Measurements from ENCODE around the gene C1S.
"Not testable (repeated sequence)": the region's sequence is repeated elsewhere in the genome, so short reads cannot be mapped to it uniquely, and the experiment has no call there.

The C1S gene

DNA sequence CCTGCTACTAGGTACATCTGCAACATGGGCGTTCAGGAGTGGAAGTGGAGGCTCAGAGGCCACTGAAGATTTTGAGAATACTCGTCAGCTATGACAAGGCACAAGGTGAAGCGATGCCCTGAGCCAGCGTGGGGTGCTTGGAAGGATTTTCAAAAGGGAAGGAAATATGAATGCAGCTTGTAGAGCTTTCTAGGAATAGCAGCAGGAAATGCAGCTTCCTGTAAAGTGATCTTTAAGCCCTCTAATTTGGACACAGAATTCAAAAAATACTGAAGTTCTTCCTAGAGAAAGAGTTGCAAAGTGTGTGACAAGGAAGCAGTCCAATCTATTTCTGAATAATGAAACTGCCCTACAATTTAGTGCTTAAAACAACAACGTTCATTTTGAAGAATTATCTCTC is 13.2 kb upstream of the C1S start:
- DNase-seq: no peak

DNA sequence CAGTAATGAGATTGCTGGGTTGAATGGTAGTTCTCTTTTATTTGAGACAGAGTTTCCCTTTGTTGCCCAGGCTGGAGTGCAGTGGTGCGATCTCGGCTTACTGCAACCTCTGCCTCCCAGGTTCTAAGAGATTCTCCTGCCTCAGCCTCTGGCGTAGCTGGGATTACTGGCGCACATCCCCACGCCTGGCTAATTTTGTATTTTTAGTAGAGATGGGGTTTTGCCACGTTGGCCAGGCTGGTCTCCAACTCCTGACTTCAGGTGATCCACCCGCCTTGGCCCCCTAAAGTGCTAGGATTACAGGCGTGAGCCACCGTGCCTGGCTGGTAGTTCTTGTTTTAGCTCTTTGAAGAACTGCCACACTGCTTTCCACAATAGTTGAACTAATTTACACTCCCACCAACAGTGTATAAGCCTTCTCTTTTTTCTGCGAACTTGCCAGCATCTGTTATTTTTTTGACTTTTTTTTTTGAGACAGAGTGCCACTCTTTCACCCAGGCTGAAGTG is 11.0 kb upstream of the C1S start:
- not testable (repeated sequence) for DNase-seq

DNA sequence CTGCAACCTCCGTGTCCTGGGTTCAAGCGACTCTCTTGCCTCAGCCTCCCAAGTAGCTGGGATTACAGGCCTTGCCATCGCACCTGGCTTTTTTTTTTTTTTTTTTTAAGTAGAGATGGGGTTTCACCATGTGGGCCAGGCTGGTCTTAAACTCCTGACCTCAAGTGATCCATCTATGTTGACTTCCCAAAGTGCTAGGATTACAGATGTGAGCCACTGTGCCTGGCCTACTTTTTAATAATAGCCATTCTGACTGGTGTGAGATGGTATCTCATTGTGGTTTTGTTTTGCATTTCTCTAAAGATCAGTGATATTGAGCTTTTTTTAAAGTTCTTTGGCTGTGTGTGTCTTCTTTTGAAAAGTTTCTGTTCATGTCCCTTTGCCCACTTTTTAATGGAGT is 10.5 kb upstream of the C1S start:
- not testable (repeated sequence) for DNase-seq

DNA sequence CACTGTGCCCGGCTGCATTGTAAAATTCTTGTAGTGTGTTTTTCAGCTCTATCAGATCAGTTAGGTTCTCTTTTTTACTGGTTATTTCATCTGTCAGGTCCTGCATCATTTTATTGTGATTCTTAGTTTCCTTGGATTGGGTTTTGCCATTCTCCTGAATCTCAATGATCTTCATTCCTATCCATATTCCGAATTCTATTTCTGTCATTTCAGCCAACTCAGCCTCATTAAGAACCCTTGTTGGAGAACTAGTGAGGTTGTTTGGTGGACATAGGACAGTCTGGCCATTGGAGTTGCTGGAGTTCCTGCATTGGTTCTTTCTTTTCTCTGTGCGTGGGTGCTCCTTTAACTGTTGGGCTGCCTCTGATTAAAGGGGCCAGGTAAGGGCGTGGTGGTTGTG is 5.6 kb upstream of the C1S start:
- DNase-seq: no peak

DNA sequence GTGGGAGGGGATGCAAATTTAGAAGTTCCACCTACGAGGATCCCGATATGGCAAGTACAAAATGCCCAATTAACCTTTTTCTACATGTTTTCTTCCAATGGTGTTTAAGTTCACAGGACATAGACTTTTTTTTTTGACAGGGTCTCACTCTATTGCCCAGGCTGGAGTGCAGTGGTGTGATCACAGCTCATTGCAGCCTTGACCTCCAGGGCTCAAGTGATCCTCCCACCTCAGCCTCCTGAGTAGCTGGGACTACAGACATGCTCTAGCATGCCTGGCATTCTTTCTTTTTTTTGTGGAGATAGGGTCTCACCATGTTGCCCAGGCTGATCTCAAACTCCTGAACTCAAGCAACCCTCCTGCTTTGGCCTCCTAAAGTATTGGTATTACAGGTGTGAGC is 4.8 kb upstream of the C1S start:
- not testable (repeated sequence) for DNase-seq

DNA sequence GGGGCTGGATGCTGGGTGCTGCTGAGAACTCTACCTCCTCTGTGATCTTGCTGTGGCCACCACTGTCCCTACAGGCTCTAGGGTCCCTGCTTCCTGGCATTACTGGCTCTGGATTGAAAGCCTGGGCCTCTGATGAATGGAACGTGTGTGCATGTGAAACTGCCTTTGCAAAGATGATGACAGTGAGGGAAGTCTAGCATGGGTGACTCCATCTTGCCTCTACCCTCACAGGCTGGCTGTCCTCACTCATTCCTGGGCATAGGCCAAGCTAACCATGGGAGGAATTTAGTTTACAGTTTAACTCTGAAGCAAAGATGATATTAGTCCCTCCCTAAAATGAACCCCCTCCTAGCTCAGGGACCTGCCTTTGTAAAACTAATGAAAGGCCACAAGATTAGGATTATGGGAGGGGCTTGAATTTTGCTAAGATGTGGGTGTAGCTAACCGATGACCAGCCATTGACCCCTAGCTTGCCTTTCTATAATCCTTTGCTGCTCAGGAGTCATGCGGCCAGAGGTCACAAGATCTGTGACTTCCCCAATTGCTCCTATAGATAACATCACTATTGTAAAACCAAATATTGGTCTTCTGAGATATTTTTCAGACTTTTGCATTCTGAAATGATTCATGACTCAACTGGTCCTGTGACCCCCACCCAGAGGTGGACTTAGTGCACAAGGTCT is 2.2 kb upstream of the C1S start:
- DNase-seq: no peak

DNA sequence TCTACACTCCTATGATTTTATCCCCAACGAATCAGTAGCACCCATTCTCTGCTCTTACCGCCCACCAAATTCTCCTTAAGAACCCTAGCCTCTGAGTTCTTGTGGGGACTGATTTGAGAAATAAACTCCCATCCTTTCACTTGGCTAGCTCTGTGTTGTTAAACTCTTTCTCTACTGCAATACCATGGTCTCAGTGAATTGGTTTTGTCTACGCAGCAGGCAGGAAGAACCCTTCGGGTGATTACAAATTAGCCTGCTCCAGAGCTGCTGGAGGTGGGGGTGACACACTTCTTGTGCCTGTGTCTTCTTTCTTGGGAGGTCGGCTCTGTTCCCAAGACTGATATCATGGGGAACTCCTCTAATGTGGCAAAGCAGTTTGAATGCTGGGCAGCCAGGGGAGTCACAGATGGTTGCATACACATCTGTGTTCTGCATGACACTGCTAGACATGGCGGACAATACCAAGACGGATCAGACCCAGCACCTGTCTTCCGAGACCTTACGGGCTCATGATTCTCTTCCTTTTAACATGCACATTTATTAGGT is 1.6 kb upstream of the C1S start:
- DNase-seq: no peak

DNA sequence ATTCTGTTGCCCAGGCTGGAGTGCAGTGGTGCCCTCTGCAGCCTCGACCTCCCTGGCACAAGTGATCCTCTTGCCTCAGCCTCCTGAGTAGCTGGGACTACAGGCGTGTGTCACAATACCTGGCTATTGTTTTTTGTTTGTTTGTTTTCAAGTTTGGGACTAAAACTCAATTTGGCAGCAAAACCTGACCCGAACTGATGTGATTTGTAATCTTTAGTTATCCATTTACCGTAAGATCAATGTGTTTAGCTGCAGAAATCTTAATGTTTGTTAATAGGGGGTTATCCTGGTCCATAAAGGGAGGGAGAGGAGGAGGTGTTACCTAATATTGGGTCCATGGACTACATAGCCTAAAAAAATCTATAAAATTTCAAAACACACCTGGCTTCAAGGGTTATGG is 738 bp upstream of the C1S start:
- no peak for DNase-seq

DNA sequence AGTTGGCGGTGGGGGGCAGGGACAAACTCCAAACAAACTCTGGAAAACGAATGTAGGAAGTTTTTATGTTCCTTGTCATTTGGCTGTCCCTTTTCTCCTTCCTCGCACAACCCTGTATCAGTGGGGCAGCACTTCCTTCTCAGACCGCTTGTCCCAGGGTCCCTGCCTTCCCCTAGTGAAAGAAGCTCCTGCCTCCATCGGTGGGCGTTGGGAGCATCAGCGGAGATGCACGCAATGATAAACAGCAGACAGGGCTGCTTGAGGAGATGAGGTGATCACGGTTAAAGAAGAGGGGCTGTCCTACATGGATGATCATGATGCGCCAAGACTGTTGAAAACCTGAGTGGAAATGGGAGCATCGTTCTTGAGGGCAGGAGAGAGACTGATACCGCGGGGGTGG is 620 bp downstream of the C1S start:
- DNase-seq: no peak

DNA sequence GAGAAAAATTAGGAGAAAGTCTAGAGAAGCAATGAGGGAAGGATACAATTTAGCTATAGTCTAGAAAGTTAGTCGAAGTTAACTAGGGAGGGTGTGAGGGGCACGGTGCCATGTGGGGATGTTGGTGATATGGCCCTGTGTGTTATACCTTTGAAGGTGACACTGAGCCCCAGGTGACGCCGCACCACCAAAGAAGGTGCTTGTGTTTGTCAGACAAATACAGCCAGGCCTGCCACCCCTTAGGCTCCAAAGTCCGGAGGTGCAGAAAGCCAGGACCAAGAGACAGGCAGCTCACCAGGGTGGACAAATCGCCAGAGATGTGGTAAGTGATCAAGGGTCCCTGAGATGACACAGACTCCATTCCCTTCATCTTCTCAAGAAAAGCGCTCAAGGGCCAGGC is 1.1 kb downstream of the C1S start:
- no peak for DNase-seq

DNA sequence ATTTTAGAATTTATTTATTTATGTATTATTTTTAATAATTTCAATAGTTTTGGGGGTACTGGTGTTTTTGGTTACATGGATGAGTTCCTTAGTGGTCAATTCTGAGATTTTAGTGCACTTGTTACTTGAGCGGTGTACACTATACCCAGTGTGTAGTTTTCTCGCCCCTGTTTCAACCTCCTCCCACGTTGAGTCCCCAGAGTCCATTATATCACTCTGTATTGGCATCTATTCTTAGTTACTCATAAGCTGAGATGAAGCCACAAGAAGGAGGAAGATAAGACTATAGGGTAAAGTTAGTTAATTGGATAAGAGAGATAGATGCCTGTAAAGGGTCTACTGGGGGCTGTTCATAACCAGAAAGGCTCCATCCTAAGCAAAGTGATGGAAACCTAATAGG is 4.0 kb downstream of the C1S start:
- DNase-seq: no peak

DNA sequence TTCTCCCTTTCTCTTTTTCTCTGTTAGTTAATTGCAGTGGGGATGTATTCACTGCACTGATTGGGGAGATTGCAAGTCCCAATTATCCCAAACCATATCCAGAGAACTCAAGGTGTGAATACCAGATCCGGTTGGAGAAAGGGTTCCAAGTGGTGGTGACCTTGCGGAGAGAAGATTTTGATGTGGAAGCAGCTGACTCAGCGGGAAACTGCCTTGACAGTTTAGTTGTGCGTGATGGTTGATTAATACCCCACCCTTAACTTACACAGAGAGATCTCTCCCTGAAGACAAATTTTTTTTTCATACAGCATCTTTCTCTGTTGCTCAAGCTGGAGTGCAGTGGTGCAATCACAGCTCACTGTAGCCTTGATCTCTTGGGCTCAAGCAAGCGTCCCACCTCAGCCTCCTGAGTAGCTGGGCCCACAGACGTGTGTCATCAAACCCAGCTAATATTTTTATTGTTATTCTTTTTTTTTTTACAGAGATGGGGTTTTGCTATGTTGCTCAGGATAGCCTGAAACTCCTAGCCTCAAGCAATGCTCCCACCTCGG is 4.6 kb downstream of the C1S start:
- no peak for DNase-seq

DNA sequence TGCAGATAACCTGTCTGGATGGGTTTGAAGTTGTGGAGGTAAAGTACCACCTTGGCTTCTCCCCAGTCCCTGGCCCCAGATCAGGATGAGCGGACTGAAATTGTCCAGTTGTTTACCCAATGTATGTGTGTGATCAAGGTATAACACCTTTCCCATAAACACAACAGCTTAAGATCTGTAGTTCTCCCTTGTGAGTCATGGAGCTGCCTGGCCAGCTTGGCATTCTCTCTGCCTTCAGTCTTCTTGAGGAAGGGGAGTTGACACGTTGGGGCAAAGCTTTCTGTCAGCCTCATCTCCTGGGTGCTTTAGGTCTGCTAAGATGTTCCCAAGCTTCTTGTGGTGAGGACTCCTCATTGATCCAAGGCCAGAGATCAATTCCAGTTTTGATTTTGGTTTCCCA is 6.1 kb downstream of the C1S start:
- no peak for DNase-seq

DNA sequence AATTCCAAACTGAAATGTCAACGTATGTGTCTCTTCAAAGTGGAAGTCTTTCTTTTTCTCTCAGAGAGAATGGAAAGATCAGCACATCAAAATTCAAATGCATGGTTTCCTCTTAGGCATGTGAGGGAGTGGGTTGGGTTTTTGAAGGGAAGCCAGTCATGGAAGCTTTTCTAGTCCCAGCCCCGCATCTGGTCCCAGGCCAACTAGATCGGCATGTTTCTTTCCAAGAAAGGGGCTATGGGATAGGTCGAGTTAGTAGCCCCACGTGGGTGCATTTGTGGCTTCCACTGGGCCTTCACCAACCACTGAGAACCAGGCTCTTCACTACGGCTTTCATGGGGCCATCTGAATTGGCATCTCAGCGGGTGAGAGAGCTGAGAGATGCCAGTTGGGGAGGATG is 6.6 kb downstream of the C1S start:
- DNase-seq: no peak

DNA sequence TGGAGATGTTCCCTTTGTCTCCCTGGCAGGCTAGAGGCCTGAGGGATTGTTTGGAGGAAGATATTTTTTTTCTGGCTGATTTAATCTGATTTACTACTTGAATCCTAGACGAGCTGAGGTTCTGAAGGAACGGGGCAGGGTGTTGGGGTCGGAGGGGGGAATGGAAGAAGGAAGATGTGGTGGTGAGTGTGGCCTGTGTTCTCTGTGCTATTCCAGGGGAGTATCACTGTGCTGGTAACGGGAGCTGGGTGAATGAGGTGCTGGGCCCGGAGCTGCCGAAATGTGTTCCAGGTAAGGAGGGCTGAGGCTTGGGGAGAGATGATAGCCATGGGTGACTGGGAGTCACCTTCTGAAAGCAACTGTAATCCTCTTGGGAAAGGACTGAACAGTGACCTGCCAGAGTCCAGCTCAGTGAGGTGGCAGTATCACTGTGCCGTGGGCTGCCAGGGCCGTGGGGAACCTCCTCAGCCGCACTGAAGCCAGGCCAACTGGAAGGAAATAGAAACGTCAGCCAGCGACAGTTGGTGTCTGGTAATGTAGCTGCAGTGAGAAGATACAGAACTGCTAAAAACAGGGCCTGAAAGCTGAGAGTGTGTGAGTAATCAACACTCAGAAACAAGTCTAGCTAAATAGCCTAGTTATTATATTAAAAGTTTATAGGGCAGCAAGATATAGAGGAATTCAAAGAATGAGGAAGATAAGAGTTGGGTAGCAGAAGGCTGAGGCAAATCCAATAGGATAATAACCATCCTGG is 7.9 kb downstream of the C1S start:
- DNase-seq: peak; percentile 34

DNA sequence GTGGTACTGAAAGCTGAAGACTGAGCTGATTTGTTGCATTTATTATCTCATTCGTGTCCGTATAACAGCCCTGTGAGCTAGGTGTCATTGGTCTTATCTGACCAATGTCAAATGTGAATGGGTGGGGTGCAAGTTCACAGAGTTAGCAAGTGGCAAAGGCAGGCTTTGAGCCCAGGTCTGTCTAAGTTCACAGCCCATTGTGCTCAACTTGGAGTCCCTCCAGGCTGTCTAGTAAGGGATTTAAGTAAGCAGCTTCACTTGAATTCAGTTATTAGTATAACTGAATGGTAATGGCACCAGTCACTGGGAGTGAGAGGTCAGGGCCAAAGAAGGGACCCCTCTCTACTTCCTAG is 8.5 kb downstream of the C1S start:
- no peak for DNase-seq

DNA sequence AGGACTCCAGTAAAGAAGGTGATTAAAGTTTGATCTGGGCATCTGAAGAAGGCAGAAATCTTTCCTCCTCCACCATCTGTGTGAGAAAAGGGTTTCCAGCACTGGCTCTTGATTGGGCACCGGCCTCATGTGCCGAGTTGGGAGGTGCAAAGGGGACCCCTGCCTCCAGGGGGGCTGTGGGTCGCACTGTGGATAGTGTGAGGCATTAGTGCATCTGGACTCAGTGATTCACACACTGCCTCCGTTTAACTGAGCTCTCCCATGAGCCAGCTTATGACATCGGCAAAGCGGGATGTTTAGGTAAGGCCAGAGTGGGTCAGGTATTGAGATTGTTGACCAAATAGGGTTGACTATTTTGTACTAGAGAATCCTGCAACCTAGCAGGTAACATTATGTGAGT is 8.9 kb downstream of the C1S start:
- no peak for DNase-seq

DNA sequence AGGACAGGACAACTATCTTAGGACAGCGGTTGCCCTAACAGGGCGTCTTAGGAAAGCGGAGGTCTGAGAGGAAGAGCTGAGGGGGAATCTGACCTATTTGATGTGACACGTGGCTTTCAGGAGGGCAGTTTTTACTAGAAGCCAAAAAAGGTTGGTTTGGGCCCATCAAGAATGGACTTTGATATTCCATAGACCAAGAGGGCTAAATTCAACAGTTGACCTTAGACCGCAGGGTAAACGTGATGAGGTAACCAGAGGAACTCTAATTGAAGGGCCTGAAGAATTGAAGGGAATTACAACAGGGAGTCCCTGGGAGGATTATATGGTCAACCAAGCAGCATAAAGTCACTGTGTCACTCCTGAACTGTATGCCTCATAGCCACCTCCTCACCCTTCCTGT is 11.5 kb downstream of the C1S start:
- DNase-seq: no peak

DNA sequence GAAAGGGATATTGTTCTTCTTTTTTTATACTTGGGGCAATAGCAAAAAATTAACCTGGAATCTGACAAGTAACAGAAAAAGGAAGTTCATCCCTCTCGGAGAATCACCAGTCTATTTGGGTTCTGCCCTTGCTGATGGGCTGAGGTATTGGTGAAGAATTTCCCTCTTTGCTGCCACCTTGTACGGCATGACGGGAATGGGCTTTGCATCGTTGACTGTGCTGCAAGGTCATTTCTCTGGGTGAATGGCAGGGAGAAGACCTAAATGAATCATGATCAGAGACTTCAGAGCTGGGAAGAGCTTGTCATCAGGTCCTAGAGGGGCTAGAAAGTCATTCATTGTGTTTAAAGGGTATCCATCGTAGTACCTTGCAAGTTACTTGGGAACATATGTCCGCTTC is 12.0 kb downstream of the C1S start:
- DNase-seq: no peak

DNA sequence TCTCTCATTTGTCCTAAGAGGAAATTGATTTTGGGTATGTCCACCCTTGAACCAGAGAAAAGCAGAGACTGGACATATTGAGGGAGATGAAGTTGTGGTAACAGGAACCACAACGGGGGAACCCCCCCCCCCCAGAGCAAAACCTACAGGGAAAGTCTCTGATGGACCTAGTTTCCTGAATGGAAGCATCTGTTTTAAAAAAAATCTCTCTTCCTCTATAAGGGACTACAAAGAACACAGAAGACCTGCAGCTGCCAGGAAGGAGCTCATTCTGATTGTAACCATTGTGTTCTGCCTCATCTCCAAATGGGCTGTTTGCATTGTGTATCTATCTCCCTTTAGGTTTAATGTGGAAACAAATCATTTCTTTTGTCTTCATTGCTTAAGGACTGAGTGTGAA is 13.4 kb downstream of the C1S start:
- no peak for DNase-seq

DNA sequence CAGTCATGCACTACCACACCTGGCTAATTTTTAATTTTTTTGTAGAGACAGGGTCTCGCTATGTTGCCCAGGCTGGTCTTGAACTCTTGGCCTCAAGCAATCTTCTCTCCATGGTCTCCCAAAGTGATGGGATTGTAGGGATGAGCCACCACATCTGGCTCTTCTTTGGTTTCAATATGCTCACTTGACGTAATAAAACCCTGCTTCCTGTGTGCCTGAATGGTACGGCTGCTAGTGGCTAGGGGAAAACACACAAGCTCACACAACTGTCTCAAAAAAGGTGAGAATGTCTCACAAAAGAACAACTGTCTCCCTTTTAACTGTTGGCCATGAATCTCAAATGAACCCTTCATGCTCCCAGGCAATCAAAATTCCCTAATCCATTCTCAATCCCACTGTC is 15.0 kb downstream of the C1S start:
- DNase-seq: no peak

DNA sequence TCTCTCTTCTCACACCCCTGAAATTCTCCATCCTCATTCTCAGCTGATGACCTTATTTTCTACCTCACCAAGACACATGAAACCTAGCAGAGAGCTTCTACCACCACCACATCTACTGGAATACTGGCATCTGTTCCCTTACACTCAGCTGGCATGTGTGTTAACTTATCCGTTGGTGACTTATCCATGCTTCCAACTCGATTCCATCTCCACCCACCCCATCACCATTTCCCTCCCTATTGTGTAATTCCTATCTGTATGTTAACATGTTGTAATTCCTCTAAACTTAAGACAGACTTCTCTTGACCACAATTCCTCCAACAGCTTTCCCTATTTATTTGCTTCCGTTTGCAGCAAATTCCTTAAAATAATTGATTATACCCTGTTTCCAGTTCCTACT is 15.4 kb downstream of the C1S start:
- DNase-seq: peak; percentile 40

DNA sequence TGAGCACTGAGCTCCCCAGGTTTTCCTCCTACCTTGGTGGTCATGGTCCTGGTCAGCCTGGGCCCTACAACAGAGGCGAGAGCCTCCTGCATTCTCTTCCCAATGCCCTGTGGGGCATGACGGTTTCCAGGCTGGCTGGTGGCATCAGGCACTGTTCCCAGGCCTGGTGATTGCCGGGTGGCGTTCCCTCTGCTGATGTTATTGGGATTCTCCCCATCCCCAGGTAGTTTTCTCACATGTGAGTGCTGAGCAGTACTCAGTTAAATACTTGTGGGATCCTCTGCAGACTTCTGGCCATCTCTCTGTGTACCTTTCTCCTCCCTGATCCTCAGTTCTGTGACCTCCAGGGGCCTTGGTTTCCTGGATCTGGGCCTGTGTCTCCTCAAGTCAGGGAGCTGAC is 16.0 kb downstream of the C1S start:
- no peak for DNase-seq

DNA sequence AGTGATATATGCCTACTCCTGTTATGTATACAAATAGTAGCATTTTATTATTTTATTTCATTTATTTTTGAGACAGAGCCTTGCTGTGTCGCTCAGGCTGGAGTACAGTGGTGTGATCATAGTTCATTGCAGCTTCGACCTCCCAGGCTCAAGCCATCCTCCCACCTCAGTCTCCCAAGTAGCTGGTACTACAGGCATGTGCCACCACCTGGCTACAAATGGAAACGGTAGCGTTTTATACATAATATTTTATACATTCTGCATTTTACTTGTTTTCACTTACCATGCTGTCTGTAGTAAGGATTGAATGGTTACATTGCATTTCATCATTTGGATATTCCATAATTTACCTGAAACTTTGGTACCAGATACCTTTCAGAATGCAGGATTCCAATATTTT is 17.6 kb downstream of the C1S start:
- DNase-seq: no peak

DNA sequence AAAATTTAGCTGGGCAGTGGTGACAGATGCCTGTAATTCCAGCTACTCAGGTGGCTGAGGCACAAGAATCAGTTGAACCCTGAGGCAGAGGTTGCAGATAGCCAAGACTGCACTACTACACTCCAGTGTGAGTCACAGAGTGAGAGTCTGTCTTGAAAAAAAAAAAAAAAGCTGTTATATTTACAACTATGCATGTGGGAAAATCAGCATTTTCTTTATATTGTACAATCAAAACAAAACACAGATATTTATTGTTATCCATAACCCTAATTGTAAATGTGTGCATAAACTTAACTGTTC is 19.3 kb downstream of the C1S start:
- DNase-seq: peak; percentile 70

Measured in EL (cell line).